HG02973 (cell line): ENCODE measurements around the gene CNPY1.
"Not testable (repeated sequence)": the region's sequence is repeated elsewhere in the genome, so short reads cannot be mapped to it uniquely, and the experiment has no call there.

Experiments
- ATAC-seq: cut with Tn5 transposase; IDR thresholded peaks from one replicate; pipeline ENCODE4 v1.9.1; 2021; ENCODE audit warnings: moderate library complexity; ENCODE audit not compliant: unreplicated experiment

Gene CNPY1

DNA sequence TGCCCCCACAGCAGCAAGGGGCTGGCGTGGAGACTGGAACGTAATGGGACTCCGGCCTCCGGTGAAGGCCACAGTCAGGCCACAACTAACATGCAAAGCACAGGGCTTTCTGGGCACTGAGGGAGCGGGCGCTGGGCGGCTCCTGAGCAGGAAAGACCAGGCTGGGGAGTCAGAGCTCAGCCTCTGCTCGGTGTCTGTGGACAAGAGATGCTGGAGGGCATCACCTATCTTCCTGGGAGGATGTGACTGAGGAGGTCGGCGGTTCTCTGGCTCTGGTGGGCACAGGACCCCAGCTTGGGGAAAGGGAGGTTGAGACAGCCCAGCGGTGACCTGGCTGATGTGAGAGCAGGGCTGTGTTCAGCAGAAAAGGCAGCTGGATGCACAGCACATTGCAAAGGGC lies 11.7 kb downstream of the CNPY1 start:
- no peak for ATAC-seq

GRCh38 chr7:155533827-155534690 lies 12.3 kb downstream of the CNPY1 start:
- ATAC-seq = peak; percentile 70

DNA sequence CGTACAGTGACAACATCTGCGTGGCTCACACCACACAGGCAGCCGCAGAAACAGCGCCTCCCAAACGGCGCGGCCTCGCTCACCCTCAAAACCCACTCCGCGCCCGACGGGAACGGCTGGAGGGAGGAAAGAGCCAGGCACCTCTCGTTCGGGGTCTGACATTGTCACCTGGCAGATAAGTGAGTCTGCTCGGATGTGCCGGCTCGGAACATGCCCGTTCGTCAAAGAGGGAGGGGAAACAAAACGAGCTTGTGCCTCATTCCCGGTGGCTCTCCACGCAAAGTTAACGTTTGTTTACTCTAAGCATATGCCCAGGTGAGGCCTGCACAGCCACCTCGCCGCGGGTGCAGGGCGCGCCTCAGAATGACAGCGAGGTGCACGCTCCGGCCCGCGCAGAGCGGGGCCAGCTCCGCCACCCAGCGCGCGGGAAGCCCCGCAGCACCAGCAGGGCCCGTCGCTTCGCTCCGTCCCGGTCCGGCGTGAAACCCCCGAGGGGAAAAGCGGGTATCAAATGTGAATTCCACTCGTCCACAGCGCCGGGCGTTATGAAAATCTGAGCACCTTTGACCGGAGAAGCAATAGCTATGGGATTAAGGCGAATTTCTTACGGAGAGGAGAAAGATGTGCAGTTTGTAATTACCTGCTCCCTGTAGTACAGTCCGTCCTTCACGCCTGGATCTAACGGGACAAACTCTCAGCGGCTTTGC lies 13.1 kb downstream of the CNPY1 start:
- ATAC-seq = no peak

- no peak for ATAC-seq
These were observed 13.6 kb downstream of the CNPY1 start for GRCh38 chr7:155532792-155533119.

GRCh38 chr7:155531681-155532080 lies 14.7 kb downstream of the CNPY1 start:
- ATAC-seq = no peak

DNA sequence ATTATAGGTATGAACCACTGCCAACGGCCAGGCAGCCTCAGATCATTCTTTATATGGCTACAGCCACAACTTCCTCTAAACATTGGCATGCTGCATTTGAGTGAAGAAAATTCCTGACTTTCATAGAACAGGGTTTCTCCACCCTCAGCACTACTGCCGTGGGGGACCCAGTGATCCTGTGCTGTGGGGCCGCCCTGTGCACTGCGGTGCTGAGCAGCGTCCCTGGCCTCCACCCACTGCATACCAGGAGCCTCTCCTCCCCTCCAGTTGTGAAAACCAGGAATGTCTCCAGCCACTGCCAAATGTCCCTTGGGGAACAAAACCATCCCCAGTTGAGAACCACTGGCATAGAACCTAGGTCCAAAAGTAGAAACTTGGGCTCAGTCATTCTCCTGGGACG lies 15.8 kb downstream of the CNPY1 start:
- ATAC-seq = no peak

- no peak for ATAC-seq
These were observed 16.5 kb downstream of the CNPY1 start for GRCh38 chr7:155529845-155530244.

DNA sequence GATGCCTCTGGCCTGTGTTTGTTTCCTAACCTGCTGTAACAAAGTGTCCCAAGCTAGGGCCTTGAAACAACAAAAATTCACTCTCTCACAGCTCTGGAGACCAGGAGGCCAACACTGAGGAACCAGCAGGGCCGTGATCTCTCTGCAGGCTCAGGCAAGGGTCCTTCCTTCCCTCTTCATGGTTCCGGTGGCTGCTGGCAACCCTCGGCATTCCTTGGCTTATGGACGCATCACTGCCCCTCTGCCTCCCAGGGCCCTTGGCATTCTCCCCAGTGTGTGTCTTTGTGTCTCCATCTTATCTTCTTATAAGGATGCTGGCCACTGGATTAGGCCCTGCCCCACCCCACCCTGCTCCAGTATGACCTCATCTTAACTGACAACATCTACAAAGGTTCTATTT lies 17.0 kb downstream of the CNPY1 start:
- no peak for ATAC-seq

DNA sequence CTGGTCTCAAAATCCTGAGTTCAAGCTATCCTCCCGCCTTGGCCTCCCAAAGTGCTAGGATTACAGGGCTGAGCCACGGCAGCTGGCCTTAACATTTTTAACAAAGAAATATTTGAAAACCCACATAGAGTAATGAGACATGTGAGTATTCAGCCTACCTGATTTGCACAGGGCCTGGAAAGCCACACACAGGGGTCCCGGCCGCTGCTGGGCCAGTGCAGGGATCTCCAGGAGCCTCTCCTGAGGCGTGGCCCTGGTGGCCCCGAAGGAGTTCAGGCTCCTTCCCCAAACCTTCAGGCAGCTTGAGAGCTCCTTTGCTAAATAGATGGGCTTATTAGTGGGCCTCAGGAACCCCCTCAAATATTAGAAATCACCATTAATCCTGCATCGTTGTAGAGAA lies 18.7 kb downstream of the CNPY1 start:
- ATAC-seq = no peak

- ATAC-seq = no peak
These were observed 20.1 kb downstream of the CNPY1 start for GRCh38 chr7:155526225-155526624.

GRCh38 chr7:155524018-155524556 lies 22.3 kb downstream of the CNPY1 start:
- ATAC-seq = no peak

GRCh38 chr7:155523168-155523675 lies 23.1 kb downstream of the CNPY1 start:
- no peak for ATAC-seq

- ATAC-seq = no peak
These were observed 24.5 kb downstream of the CNPY1 start for GRCh38 chr7:155521743-155522398.

DNA sequence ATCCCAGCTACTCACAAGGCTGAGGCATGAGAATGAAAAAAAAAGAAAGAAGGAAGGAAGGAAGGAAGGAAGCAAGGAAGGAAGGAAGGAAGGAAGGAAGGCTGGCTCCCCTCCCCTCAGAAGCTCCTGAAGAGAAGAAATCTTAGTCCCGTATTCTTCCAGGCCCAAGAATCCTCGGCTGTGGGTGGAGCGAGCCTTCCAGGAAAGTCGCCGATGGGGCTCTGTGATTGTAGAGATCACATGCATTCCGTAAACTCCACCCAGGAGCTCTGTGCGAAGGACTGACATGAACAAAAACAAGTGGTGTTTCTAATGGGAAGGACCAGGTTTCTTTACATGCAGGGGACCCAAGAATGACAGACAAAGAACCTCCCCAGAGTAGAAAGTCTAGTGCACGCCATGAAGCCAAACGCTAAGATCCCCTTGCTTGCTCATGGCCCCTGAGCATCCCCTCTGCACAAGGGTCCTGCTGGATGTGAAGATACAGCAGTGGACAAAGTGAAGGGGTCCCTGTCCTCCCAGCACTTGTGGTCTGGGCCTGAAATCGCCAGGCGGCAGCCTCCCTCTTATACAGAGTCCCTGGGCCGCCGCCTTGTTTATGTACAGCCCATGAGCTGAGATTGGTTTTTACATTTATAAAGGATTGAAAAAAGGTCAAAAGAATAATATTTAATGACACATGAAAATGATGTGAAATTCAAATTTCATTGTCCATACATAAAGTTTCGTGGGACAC lies 25.2 kb downstream of the CNPY1 start:
- no peak for ATAC-seq

DNA sequence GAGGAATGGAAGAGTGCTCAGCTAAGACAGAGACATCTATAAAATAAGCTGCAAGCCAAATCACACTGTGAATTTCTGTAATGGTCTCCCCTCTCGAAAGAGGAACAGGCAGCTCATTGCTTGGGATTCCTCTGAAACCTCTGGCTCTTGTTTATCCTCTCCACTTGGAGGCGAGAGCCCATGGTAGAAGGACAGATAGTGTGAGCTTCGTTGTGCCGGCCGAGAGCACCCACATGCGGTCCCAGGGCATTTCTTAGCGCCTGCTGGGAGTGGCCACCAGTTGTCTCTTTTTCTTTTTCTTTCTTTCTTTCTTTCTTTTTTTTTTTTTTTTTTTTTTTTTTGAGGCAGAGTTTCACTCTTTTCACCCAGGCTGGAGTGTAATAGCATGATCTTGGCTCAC lies 26.2 kb downstream of the CNPY1 start:
- no peak for ATAC-seq

DNA sequence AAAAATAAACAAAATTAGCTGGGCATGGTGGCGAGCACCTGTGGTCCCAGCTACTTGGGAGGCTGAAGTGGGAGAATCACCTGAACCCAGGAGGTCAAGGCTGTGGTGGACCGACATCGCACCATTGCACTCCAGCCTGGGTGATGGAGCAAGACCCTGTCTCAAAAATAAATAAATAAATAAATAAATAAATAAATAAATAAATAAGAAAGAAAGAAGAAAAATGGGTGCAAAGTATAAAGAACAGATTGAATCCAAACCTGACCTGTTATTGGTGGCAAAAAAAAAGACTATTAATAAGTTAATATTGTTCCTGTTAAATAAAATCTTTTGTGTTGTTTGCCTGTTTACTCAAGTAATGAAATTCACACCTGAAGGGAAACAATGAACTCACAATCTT lies 27.0 kb downstream of the CNPY1 start:
- ATAC-seq = not testable (repeated sequence)

- ATAC-seq = no peak
These were observed 27.7 kb downstream of the CNPY1 start for GRCh38 chr7:155518633-155519032.

GRCh38 chr7:155517969-155518368 lies 28.4 kb downstream of the CNPY1 start:
- ATAC-seq = no peak

GRCh38 chr7:155517452-155517851 lies 28.9 kb downstream of the CNPY1 start:
- ATAC-seq = no peak

- ATAC-seq = no peak
These were observed 29.9 kb downstream of the CNPY1 start for GRCh38 chr7:155516466-155516865.

GRCh38 chr7:155515318-155515717 lies 31.0 kb downstream of the CNPY1 start:
- no peak for ATAC-seq
